Measurements from ENCODE around the gene PERCC1. TPM values are rescaled to one million over a fixed set of nuclear protein-coding genes. Genes with fewer than 3 reads are reported as not detected.

The PERCC1 gene
- total and polyA plus RNA-seq, 3 donors from 2014 or later, result 0.31 to 0.71 TPM; not detected in 1

- H3K4me1 ChIP-seq, result no peaks in the 10 kb centered on the region
- 91 to 92% methylated on average over 26 to 40 of the region's 41 CpGs for WGBS, 2 donors
Measured at GRCh38 chr16:1446296-1447080, 15.6 kb downstream of the PERCC1 start.

GRCh38 chr16:1447965-1448364 lies 17.1 kb downstream of the PERCC1 start:
- TF ChIP-seq POLR2A (IDR thresholded peaks at IDR 0.05) (no peak), CTCF (IDR thresholded peaks at IDR 0.05) (no peak)
- intact Hi-C loops (cut with DNase I; ENCODE audit: low total_unique reads), result no loop called here
- DNase-seq, result no peak
- no peaks in the 10 kb centered on the region for H3K27me3 ChIP-seq
- no peak overlapping the region for H3K27ac ChIP-seq
- WGBS, 2 donors, result 71 to 92% methylated on average over 1 to 9 of the region's 11 CpGs
- H3K9me3 ChIP-seq, result no peaks in the 10 kb centered on the region
- H3K4me1 ChIP-seq, result no peaks in the 10 kb centered on the region
- no peaks in the 10 kb centered on the region for H3K36me3 ChIP-seq (ENCODE audit: low read depth, missing control alignments)
- no peak overlapping the region for H3K4me3 ChIP-seq

More at GRCh38 chr16:1446296-1447080, 15.6 kb downstream of the PERCC1 start:
- Histone ChIP-seq H3K27me3 (no peaks in the 10 kb centered on the region), H3K4me3 (no peak overlapping the region), H3K36me3 (ENCODE audit: low read depth, missing control alignments) (no peaks in the 10 kb centered on the region), H3K9me3 (no peaks in the 10 kb centered on the region), H3K27ac (no peak overlapping the region)
- intact Hi-C loops (cut with DNase I; ENCODE audit: low total_unique reads), result no loop called here
- TF ChIP-seq POLR2A (IDR thresholded peaks at IDR 0.05), result no peak
- no peak for DNase-seq

GRCh38 chr16:1448536-1449116 lies 17.7 kb downstream of the PERCC1 start:
- Histone ChIP-seq H3K36me3 (ENCODE audit: low read depth, missing control alignments) (no peaks in the 10 kb centered on the region), H3K4me1 (no peaks in the 10 kb centered on the region), H3K4me3 (no peak overlapping the region), H3K9me3 (no peaks in the 10 kb centered on the region), H3K27me3 (no peaks in the 10 kb centered on the region), H3K27ac (no peak overlapping the region)
- DNase-seq, result no peak
- TF ChIP-seq POLR2A (IDR thresholded peaks at IDR 0.05) (no peak), CTCF (IDR thresholded peaks at IDR 0.05) (no peak)
- intact Hi-C loops (cut with DNase I; ENCODE audit: low total_unique reads), result no loop called here
- WGBS, 2 donors, result 97% methylated on average over 30 of the region's 30 CpGs; no CpG with 5 or more reads in 1 of the 2 donors

GRCh38 chr16:1449201-1449788 lies 18.4 kb downstream of the PERCC1 start:
- H3K27me3 ChIP-seq, result no peaks in the 10 kb centered on the region
- H3K9me3 ChIP-seq, result no peaks in the 10 kb centered on the region
- intact Hi-C loops (cut with DNase I; ENCODE audit: low total_unique reads), result no loop called here
- H3K36me3 ChIP-seq (ENCODE audit: low read depth, missing control alignments), result no peaks in the 10 kb centered on the region
- TF ChIP-seq POLR2A (IDR thresholded peaks at IDR 0.05) (no peak), CTCF (IDR thresholded peaks at IDR 0.05) (no peak)
- WGBS, 2 donors, result 93 to 98% methylated on average over 23 to 25 of the region's 25 CpGs
- H3K27ac ChIP-seq, result no peak overlapping the region
- H3K4me1 ChIP-seq, result no peaks in the 10 kb centered on the region
- no peak for DNase-seq
- H3K4me3 ChIP-seq, result no peak overlapping the region

GRCh38 chr16:1450218-1450617 lies 19.3 kb downstream of the PERCC1 start:
- no peaks in the 10 kb centered on the region for H3K4me1 ChIP-seq
- no peaks in the 10 kb centered on the region for H3K36me3 ChIP-seq (ENCODE audit: low read depth, missing control alignments)
- TF ChIP-seq POLR2A (IDR thresholded peaks at IDR 0.05), result no peak
- no peak for TF ChIP-seq CTCF (IDR thresholded peaks at IDR 0.05)
- no peak for DNase-seq
- intact Hi-C loops (cut with DNase I; ENCODE audit: low total_unique reads), result no loop called here
- no peak overlapping the region for H3K4me3 ChIP-seq
- no peaks in the 10 kb centered on the region for H3K9me3 ChIP-seq
- WGBS, 2 donors, result 92 to 95% methylated on average over 28 to 29 of the region's 29 CpGs
- no peak overlapping the region for H3K27ac ChIP-seq
- H3K27me3 ChIP-seq, result no peaks in the 10 kb centered on the region

Data from testis (tissue), 3 donors.